ENCODE results near the gene TEX22. TPM values are rescaled to one million over a fixed set of nuclear protein-coding genes. Genes with fewer than 3 reads are reported as not detected.
A peak's percentile ranks its signal among the peaks of the same experiment; 100 is the strongest.
"Not testable (repeated sequence)": the region's sequence is repeated elsewhere in the genome, so short reads cannot be mapped to it uniquely, and the experiment has no call there.

Gene TEX22
- 6.0 TPM for total RNA-seq

GRCh38 chr14:105398044-105398725, at the start of gene TEX22:
TSS of gene TEX22 (plus strand) at chr14:105398538. CDS start at chr14:105399341, 803 bp downstream.
- ATAC-seq (peak; percentile 94), DNase-seq (ENCODE audit: low spot score) (peak; percentile 97)
- intact Hi-C loops (cut with DNase I), result no loop called here

- DNase-seq (ENCODE audit: low spot score) (no peak), ATAC-seq (no peak)
- intact Hi-C loops (cut with DNase I), result loop anchor here (5.0 kb wide), 1 partner anchor 147 kb away; no protein-coding TSS in a partner anchor
These were observed 49.2 kb upstream of the TEX22 start for GRCh38 chr14:105348945-105349699.

- intact Hi-C loops (cut with DNase I), result loop anchor here (5.0 kb wide), 1 partner anchor 148 kb away; no protein-coding TSS in a partner anchor
- ATAC-seq, result no peak
- DNase-seq (ENCODE audit: low spot score), result no peak
These were observed 48.3 kb upstream of the TEX22 start for GRCh38 chr14:105349992-105350391.

GRCh38 chr14:105350450-105351244, 47.7 kb upstream of the TEX22 start:
- intact Hi-C loops (cut with DNase I), result no loop called here
- ATAC-seq (no peak), DNase-seq (ENCODE audit: low spot score) (no peak)

- intact Hi-C loops (cut with DNase I), result no loop called here
- ATAC-seq (no peak), DNase-seq (ENCODE audit: low spot score) (no peak)
These were observed 46.9 kb upstream of the TEX22 start for GRCh38 chr14:105351410-105351809.

- intact Hi-C loops (cut with DNase I), result no loop called here
- DNase-seq (ENCODE audit: low spot score) (peak; percentile 87), ATAC-seq (peak; percentile 83)
These were observed 46.2 kb upstream of the TEX22 start for GRCh38 chr14:105351920-105352851.

GRCh38 chr14:105353136-105353535, 45.2 kb upstream of the TEX22 start:
- intact Hi-C loops (cut with DNase I), result no loop called here
- ATAC-seq, result no peak
- no peak for DNase-seq (ENCODE audit: low spot score)

GRCh38 chr14:105354541-105354940, 43.8 kb upstream of the TEX22 start:
- intact Hi-C loops (cut with DNase I), result no loop called here
- no peak for DNase-seq (ENCODE audit: low spot score)
- no peak for ATAC-seq

GRCh38 chr14:105355049-105355575, 43.2 kb upstream of the TEX22 start:
- DNase-seq (ENCODE audit: low spot score) (no peak), ATAC-seq (no peak)
- intact Hi-C loops (cut with DNase I), result no loop called here

GRCh38 chr14:105355850-105356604, 42.3 kb upstream of the TEX22 start:
- ATAC-seq (no peak), DNase-seq (ENCODE audit: low spot score) (no peak)
- intact Hi-C loops (cut with DNase I), result no loop called here

GRCh38 chr14:105356927-105357326, 41.4 kb upstream of the TEX22 start:
- DNase-seq (ENCODE audit: low spot score) (no peak), ATAC-seq (no peak)
- intact Hi-C loops (cut with DNase I), result no loop called here

- DNase-seq (ENCODE audit: low spot score) (no peak), ATAC-seq (no peak)
- intact Hi-C loops (cut with DNase I), result no loop called here
These were observed 40.7 kb upstream of the TEX22 start for GRCh38 chr14:105357626-105358025.

- intact Hi-C loops (cut with DNase I), result no loop called here
- DNase-seq (ENCODE audit: low spot score) (no peak), ATAC-seq (peak; percentile 11)
These were observed 40.0 kb upstream of the TEX22 start for GRCh38 chr14:105358140-105358846.

- intact Hi-C loops (cut with DNase I), result no loop called here
- DNase-seq (ENCODE audit: low spot score), result no peak
- no peak for ATAC-seq
These were observed 39.4 kb upstream of the TEX22 start for GRCh38 chr14:105358943-105359342.

- ATAC-seq; intact Hi-C loops (cut with DNase I); DNase-seq (ENCODE audit: low spot score): not testable (repeated sequence)
These were observed 36.9 kb upstream of the TEX22 start for GRCh38 chr14:105361412-105361811.

- DNase-seq (ENCODE audit: low spot score) (no peak), ATAC-seq (no peak)
- intact Hi-C loops (cut with DNase I), result no loop called here
These were observed 34.3 kb upstream of the TEX22 start for GRCh38 chr14:105363847-105364708.
